HUDEP-2 (cell line): ENCODE data around the gene ZNF189.

Experiments
- DNase-seq, 76 experiments: peaks; one replicate each; lab custom pipeline; 2025; ENCODE audit not compliant: unreplicated experiment in 76 of 76; lab: John Stamatoyannopoulos, UW

Gene ZNF189

GRCh38 chr9:101417977-101418376, 19.3 kb downstream of the ZNF189 start:
- no peak for DNase-seq

GRCh38 chr9:101418518-101419430, 20.1 kb downstream of the ZNF189 start:
- DNase-seq: no peak

- DNase-seq: no peak
Observed at GRCh38 chr9:101419863-101420262, 21.2 kb downstream of the ZNF189 start.

- DNase-seq: no peak
Observed at GRCh38 chr9:101421653-101422065, 23.0 kb downstream of the ZNF189 start.

DNA sequence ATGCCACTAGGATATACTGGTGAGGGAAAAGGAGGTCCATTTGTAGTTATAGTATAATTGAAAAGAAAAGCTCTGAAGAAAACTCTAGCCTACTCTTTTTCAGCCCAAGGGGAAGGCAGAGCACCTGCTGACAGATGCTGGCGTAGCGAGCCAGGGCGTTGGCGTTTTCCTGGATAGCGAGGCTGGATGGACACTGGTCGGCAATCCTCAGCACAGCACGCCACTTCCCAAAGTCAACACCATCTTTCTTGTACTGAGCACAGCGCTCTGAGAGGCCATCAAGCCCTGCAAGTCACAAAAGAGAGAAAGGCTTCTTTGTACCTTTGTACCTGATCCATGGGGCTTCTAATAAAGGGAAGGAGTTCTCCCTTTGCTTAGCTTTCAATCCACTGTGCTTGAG, 28.7 kb downstream of the ZNF189 start:
- DNase-seq: no peak

- DNase-seq: no peak
Observed at GRCh38 chr9:101427957-101428655, 29.5 kb downstream of the ZNF189 start.

DNA sequence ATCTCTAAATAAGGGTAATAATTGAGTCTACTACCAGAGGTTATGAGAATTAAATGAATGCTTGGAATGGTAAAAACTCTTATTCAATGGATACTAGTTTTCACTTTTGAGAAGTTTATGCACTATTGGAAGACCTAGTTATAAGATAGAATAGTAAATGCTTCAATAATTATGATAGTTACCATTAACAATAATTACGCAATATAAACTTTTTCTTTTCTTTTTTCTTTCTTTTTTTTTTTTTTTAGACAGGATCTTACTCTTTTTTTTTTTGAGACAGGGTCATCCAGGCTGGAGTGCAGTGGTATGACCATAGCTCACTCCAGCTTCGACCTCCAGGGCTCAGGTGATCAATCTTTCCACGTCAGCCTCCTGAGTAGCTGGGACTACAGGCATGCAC, 30.3 kb downstream of the ZNF189 start:
- no peak for DNase-seq

DNA sequence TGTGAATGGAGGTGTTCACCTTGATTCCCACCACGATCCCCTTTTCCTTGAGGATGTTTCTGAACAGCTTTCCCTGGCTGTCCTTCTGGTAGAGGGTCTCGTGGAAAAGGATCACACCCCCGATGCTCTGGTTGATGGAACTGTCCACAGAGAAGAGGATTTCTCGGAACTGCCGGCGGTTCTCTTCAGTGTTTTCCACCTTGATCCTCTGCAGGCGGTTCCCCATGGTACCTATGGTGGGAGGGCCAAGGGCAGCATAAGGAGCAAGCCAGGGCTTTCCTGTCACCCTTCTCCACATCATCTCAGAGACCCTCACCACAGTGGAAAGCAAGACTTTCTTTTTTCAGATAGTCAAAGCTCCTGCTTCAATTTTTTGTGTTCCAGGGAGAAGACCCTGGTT, 31.1 kb downstream of the ZNF189 start:
- no peak for DNase-seq

GRCh38 chr9:101432171-101432570, 33.5 kb downstream of the ZNF189 start:
- DNase-seq: no peak

GRCh38 chr9:101432740-101433139, 34.1 kb downstream of the ZNF189 start:
- no peak for DNase-seq

- no peak for DNase-seq
Observed at GRCh38 chr9:101433229-101433628, 34.6 kb downstream of the ZNF189 start.

- no peak for DNase-seq
Observed at GRCh38 chr9:101434998-101435397, 36.3 kb downstream of the ZNF189 start.

- no peak for DNase-seq
Observed at GRCh38 chr9:101435601-101436079, 37.0 kb downstream of the ZNF189 start, which contains the start of gene ALDOB. Gene ALDOB, minus strand, starts transcription at chr9:101435774. Its CDS starts 4,887 bp downstream, at chr9:101430887.

GRCh38 chr9:101437806-101438232, 39.2 kb downstream of the ZNF189 start:
- DNase-seq: no peak

- DNase-seq: no peak
Observed at GRCh38 chr9:101438523-101438922, 39.9 kb downstream of the ZNF189 start.

GRCh38 chr9:101440714-101441230, 42.1 kb downstream of the ZNF189 start:
- DNase-seq: no peak

- DNase-seq: no peak
Observed at GRCh38 chr9:101442318-101442717, 43.7 kb downstream of the ZNF189 start.

- no peak for DNase-seq
Observed at GRCh38 chr9:101442736-101443135, 44.1 kb downstream of the ZNF189 start.

DNA sequence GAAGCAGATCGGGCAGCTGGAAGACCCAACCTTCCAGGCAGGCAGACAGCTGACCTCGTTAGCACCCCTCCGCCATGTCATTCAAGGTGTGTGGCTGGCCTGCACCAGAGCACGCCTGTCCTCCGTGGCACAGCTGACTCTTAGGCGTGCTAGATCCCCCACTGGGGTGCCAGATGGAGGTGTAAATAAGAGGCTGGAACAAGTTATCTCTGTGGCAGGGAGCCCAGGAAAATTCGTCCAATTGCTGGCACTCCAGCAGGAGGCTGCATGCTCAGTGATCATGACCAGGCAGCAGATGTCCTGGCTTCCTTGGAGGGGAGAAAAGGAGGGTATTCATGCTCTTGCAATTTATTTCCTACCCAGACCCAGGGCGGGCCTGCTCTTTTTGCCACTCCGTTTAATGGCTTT, 44.7 kb downstream of the ZNF189 start:
- DNase-seq: no peak

GRCh38 chr9:101445353-101446029, 46.8 kb downstream of the ZNF189 start:
- DNase-seq: no peak

DNA sequence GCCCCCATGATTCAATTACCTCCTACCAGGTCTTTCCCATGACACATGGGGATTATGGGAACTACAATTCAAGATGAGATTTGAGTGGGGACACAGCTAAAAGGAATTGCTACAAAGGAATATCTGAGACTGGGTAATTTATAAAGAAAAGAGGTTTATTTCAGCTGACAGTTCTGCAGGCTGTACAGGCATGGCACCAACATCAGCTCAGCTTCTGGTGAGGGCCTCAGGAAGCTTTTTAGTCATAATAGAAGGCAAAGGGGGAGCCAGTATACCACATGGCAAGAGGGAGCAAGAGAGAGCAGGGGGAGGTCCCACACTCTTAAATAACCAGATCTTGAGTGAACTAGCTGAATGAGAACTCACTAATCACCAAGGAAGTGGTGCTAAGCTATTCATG, 48.1 kb downstream of the ZNF189 start:
- DNase-seq: no peak
